GM23338 (cell line): ENCODE measurements around the gene ARAP1. TPM values are rescaled to one million over a fixed set of nuclear protein-coding genes. Genes with fewer than 3 reads are reported as not detected.

Source experiments
- ATAC-seq: fragments of 200-7000 bp; cut with Tn5 transposase; 3 replicates; pipeline ENCODE4 v1.9.1; 2020
- DNase-seq: peaks from one replicate; pipeline ENCODE4 v3.0.0-alpha.2; 2015; ENCODE audit warnings: low spot score
- H2AFZ ChIP-seq: fragments of 200-600 bp; sonication (generic); 2 replicates; pipeline ENCODE4 v1.8.0; 2016; ENCODE audit warnings: antibody characterized with exemption, mild to moderate bottlenecking, moderate library complexity
- H3F3A ChIP-seq: fragments of 200-600 bp; sonication (generic); replicated peaks from 2 replicates; pipeline ENCODE4 v1.8.0; 2017; ENCODE audit warnings: antibody characterized with exemption, mixed run types, low read depth
- H3K27ac ChIP-seq: fragments of 200-600 bp; sonication (generic); 2 replicates; pipeline ENCODE4 v1.6.1; 2016; ENCODE audit warnings: low read depth
- H3K27me3 ChIP-seq: fragments of 200-600 bp; sonication (generic); 2 replicates; pipeline ENCODE4 v1.8.0; 2016; ENCODE audit warnings: mild to moderate bottlenecking, mixed run types, moderate library complexity; ENCODE audit not compliant: insufficient read depth
- H3K36me3 ChIP-seq: fragments of 200-600 bp; sonication (generic); 2 replicates; pipeline ENCODE4 v1.8.0; 2016; ENCODE audit warnings: mild to moderate bottlenecking; ENCODE audit not compliant: insufficient read depth
- H3K4me1 ChIP-seq: fragments of 200-600 bp; sonication (generic); 2 replicates; pipeline ENCODE4 v1.8.0; 2016; ENCODE audit warnings: mild to moderate bottlenecking, moderate library complexity; ENCODE audit not compliant: insufficient read depth
- H3K4me2 ChIP-seq: fragments of 200-600 bp; sonication (generic); 2 replicates; pipeline ENCODE4 v1.7.1; 2017; ENCODE audit warnings: mixed run types
- H3K4me3 ChIP-seq: fragments of 200-600 bp; sonication (generic); 2 replicates; pipeline ENCODE4 v1.6.1; 2016; ENCODE audit warnings: mixed run types
- H3K79me2 ChIP-seq: fragments of 200-600 bp; sonication (generic); replicated peaks from 2 replicates; pipeline ENCODE4 v1.8.0; 2017; ENCODE audit warnings: mild to moderate bottlenecking; ENCODE audit not compliant: insufficient read depth
- H3K9me2 ChIP-seq: fragments of 200-600 bp; sonication (generic); 2 replicates; pipeline ENCODE4 v1.8.0; 2017; ENCODE audit not compliant: insufficient read depth
- H4K20me1 ChIP-seq: fragments of 200-600 bp; sonication (generic); replicated peaks from 2 replicates; pipeline ENCODE4 v1.8.0; 2017; ENCODE audit warnings: mild to moderate bottlenecking; ENCODE audit not compliant: insufficient read depth
- H3K27ac Mint-ChIP-seq: 2 replicates; pipeline ENCODE4 v1.8.0; 2020; ENCODE audit warnings: inconsistent platforms, mild to moderate bottlenecking, moderate library complexity, mixed read lengths
- H3K27me3 Mint-ChIP-seq: 3 replicates; pipeline ENCODE4 v1.8.0; 2022; ENCODE audit warnings: low read depth, mild to moderate bottlenecking, moderate library complexity, mixed read lengths, inconsistent platforms; ENCODE audit not compliant: insufficient read depth, poor library complexity
- H3K36me3 Mint-ChIP-seq: 3 replicates; pipeline ENCODE4 v1.8.0; 2021; ENCODE audit warnings: low read depth, mild to moderate bottlenecking, inconsistent platforms, moderate library complexity, mixed read lengths
- H3K4me1 Mint-ChIP-seq: 3 replicates; pipeline ENCODE4 v1.8.0; 2020; ENCODE audit warnings: mild to moderate bottlenecking, inconsistent platforms, mixed read lengths
- H3K4me3 Mint-ChIP-seq: 3 replicates; pipeline ENCODE4 v1.8.0; 2021; ENCODE audit warnings: moderate library complexity, mild to moderate bottlenecking, inconsistent platforms, mixed read lengths
- H3K9me3 Mint-ChIP-seq: 3 replicates; pipeline ENCODE4 v1.8.0; 2020; ENCODE audit warnings: moderate library complexity, mild to moderate bottlenecking, inconsistent platforms, mixed read lengths
- CTCF ChIP-seq, 2 experiments: fragments of 200-600 bp in 1 of 2; sonication (generic) in 1 of 2; conservative IDR thresholded peaks; 2 replicates each; pipeline versions ENCODE4 v1.5.1 to v1.6.1; 2016 to 2017; ENCODE audit warnings: antibody characterized with exemption in 2 of 2, low read depth in 2 of 2, mild to moderate bottlenecking in 2 of 2, moderate library complexity in 1 of 2
- NANOG ChIP-seq: IDR thresholded peaks from 2 replicates; pipeline ENCODE4 v1.6.1; 2016; ENCODE audit warnings: antibody characterized with exemption, borderline replicate concordance
- ZNF462 ChIP-seq: fragments of 250-450 bp; sonication (Bioruptor Pico); IDR thresholded peaks from 2 replicates; pipeline ENCODE4 v1.5.0; 2020; ENCODE audit warnings: mild to moderate bottlenecking, moderate library complexity
- polyA plus RNA-seq: library from polyadenylated mRNA; unstranded; fragments of >200 nt; fragmentation: Nextera tagmentation; extraction: Ambion mirVana; gene quantifications from 2 replicates; pipeline ENCODE4 v1.2.1, GENCODE V29; 2016
- total RNA-seq: library from RNA; depleted of rRNA; stranded (reverse); fragments of >200 nt; shearing (Covaris generic); gene quantifications from 2 replicates; pipeline ENCODE4 v1.2.3, GENCODE V29; 2014
- TF ChIP-seq, protein P1 (sequence below): IDR thresholded peaks from 2 replicates; pipeline ENCODE4 v1.6.1; 2016; ENCODE audit warnings: antibody characterized with exemption

Gene ARAP1
- total and polyA plus RNA-seq, 2 experiments from 2014 or later: 24.5 to 116 TPM

DNA sequence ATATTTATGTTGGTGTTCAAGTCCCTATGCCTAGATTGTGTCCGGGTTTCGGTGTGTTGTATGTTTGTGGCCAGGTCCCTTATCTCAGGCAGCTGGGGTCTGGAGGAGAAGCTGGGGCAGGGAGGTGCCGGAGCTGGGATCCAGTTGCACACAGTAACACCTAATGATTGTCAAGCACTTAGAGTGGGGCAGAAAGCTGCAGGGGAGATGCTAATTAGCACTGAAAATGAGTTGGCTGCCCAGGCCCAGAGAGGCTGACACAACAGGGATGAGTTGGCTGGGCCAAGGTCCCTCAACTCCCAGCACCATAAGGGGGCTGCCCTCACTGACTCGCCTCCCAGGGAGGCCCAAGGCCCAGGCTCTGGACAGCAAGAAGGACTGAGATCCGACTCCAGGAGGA, 90.2 kb downstream of the ARAP1 start (continued):
- no peak for TF ChIP-seq ZNF462
- TF ChIP-seq NANOG: no peak

GRCh38 chr11:72661486-72661885, 90.7 kb downstream of the ARAP1 start:
- Histone ChIP-seq H4K20me1 (no peaks in the 10 kb centered on the region; the same call in 1 of the 2 replicates), H3K4me2 (no peak overlapping the region), H3K36me3 (no peaks in the 10 kb centered on the region), H3K79me2 (no peaks in the 10 kb centered on the region), H3K4me3 (no peak overlapping the region), H2AFZ (no peak overlapping the region), H3K9me2 (no peaks in the 10 kb centered on the region), H3K27ac (no peak overlapping the region), H3F3A (no peaks in the 10 kb centered on the region), H3K27me3 (no peaks in the 10 kb centered on the region), H3K4me1 (peaks cover 5% of the 10 kb centered on the region; the same call in 1 of the 2 replicates)
- Mint-ChIP-seq H3K27me3 (peaks cover 7% of the 10 kb centered on the region), H3K36me3 (no peaks in the 10 kb centered on the region; the same call in 2 of the 3 replicates), H3K4me3 (no peak overlapping the region), H3K27ac (no peak overlapping the region), H3K4me1 (peaks cover 25% of the 10 kb centered on the region), H3K9me3 (no peaks in the 10 kb centered on the region)
- no peak for ATAC-seq
- DNase-seq: no peak
- TF ChIP-seq CTCF (conservative IDR thresholded peaks at IDR 0.05; ENCODE audit: low read depth in 2 of 2): no peak
- TF ChIP-seq, protein P1, sequence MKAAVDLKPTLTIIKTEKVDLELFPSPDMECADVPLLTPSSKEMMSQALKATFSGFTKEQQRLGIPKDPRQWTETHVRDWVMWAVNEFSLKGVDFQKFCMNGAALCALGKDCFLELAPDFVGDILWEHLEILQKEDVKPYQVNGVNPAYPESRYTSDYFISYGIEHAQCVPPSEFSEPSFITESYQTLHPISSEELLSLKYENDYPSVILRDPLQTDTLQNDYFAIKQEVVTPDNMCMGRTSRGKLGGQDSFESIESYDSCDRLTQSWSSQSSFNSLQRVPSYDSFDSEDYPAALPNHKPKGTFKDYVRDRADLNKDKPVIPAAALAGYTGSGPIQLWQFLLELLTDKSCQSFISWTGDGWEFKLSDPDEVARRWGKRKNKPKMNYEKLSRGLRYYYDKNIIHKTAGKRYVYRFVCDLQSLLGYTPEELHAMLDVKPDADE: no peak
